ENCODE results near the gene SLC22A25. TPM values are rescaled to one million over a fixed set of nuclear protein-coding genes. Genes with fewer than 3 reads are reported as not detected.

Gene SLC22A25
- total RNA-seq, 1 donor from 2014 or later, result not detected

DNA sequence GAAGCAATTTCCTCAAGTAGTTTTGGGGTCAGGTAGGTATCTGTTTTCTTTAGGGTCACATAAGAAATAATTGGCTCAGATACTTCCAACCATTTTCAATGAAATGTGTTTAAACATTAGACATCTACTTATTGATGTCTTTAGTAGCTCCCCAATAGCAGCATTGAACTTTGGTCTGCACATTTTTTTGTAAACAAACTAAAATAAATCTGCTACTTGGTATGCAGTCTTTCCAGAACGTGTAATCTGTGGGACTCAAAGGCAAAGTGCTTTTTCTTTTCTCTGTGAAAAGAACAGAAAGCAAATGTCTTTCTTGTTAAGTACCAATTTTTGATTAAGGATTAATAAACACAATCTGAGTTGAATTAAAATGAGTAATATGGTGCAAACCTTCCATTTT lies 13.6 kb downstream of the SLC22A25 start:
- no peak overlapping the region for H3K4me3 ChIP-seq
- TF ChIP-seq, protein P1, sequence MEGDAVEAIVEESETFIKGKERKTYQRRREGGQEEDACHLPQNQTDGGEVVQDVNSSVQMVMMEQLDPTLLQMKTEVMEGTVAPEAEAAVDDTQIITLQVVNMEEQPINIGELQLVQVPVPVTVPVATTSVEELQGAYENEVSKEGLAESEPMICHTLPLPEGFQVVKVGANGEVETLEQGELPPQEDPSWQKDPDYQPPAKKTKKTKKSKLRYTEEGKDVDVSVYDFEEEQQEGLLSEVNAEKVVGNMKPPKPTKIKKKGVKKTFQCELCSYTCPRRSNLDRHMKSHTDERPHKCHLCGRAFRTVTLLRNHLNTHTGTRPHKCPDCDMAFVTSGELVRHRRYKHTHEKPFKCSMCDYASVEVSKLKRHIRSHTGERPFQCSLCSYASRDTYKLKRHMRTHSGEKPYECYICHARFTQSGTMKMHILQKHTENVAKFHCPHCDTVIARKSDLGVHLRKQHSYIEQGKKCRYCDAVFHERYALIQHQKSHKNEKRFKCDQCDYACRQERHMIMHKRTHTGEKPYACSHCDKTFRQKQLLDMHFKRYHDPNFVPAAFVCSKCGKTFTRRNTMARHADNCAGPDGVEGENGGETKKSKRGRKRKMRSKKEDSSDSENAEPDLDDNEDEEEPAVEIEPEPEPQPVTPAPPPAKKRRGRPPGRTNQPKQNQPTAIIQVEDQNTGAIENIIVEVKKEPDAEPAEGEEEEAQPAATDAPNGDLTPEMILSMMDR (IDR thresholded peaks at IDR 0.05), result no peak
- no peak for DNase-seq

GRCh38 chr11:63227521-63228107 lies 15.8 kb downstream of the SLC22A25 start:
- DNase-seq, result no peak
- no peaks in the 10 kb centered on the region for H3K36me3 ChIP-seq
- intact Hi-C loops (cut with DNase I), result no loop called here
- no peak for ATAC-seq
- H3K27ac ChIP-seq, result no peak overlapping the region
- H3K4me1 ChIP-seq, result no peaks in the 10 kb centered on the region
- no peaks in the 10 kb centered on the region for H3K9me3 ChIP-seq
- TF ChIP-seq, protein P1 (IDR thresholded peaks at IDR 0.05), result no peak
- no peaks in the 10 kb centered on the region for H3K27me3 ChIP-seq (ENCODE audit: low read depth)
- no peak overlapping the region for H3K4me3 ChIP-seq

More for the DNA sequence above, 13.6 kb downstream of the SLC22A25 start:
- H3K36me3 ChIP-seq, result no peaks in the 10 kb centered on the region
- H3K27me3 ChIP-seq (ENCODE audit: low read depth), result no peaks in the 10 kb centered on the region
- H3K4me1 ChIP-seq, result no peaks in the 10 kb centered on the region
- no peaks in the 10 kb centered on the region for H3K9me3 ChIP-seq
- ATAC-seq, result no peak
- intact Hi-C loops (cut with DNase I), result no loop called here
- no peak overlapping the region for H3K27ac ChIP-seq

GRCh38 chr11:63226488-63227114 lies 16.8 kb downstream of the SLC22A25 start:
- Histone ChIP-seq H3K4me3 (no peak overlapping the region), H3K4me1 (no peaks in the 10 kb centered on the region), H3K27ac (no peak overlapping the region), H3K36me3 (no peaks in the 10 kb centered on the region), H3K9me3 (no peaks in the 10 kb centered on the region), H3K27me3 (ENCODE audit: low read depth) (no peaks in the 10 kb centered on the region)
- ATAC-seq (no peak), DNase-seq (no peak)
- TF ChIP-seq, protein P1 (IDR thresholded peaks at IDR 0.05), result no peak
- intact Hi-C loops (cut with DNase I), result no loop called here

DNA sequence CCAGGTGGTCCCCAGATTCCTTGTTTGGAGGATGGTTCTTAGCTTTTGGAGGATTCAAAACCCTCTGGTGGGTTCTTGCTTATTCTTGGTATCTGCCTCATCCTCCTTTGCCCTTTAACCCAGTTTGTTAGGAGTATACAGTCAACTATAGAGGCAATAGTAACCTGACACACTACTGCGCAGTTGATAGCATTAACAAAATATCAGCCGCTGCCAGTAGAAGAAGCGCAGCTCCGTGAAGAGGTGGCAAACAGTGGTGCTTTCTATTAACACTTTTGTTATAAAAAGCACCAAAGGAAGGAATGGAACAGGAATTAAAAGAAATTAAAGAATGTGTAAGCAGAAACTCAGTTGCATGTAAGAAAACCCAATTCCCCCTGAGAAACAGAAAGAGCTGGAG lies 29.3 kb downstream of the SLC22A25 start:
- no peak overlapping the region for H3K27ac ChIP-seq
- no peaks in the 10 kb centered on the region for H3K27me3 ChIP-seq (ENCODE audit: low read depth)
- intact Hi-C loops (cut with DNase I), result loop anchor here (10.0 kb wide), 1 partner anchor 309 kb away; no protein-coding TSS in a partner anchor
- DNase-seq (no peak), ATAC-seq (no peak)
- no peak overlapping the region for H3K4me3 ChIP-seq
- H3K36me3 ChIP-seq, result no peaks in the 10 kb centered on the region
- TF ChIP-seq, protein P1 (IDR thresholded peaks at IDR 0.05), result no peak
- no peaks in the 10 kb centered on the region for H3K4me1 ChIP-seq
- no peaks in the 10 kb centered on the region for H3K9me3 ChIP-seq

DNA sequence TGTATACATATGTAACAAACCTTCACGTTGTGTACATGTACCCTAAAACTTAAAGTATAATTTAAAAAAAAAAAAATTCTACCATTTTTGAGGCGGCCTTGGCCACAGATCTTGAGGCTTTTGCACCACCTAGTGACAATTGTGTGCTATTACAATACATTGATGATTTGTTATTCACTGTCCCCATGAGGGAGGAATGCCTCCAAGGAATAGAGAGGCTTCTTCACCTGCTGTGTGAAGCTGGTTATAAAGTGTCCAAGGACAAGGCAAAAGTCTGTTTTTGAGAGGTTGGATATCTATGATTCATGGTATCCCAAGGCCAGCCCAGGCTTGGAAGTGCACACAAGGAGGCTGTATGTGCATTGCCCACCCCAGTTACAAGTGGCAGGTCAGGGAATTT lies 30.7 kb downstream of the SLC22A25 start:
- Histone ChIP-seq H3K4me1 (no peaks in the 10 kb centered on the region), H3K27me3 (ENCODE audit: low read depth) (no peaks in the 10 kb centered on the region), H3K36me3 (no peaks in the 10 kb centered on the region), H3K4me3 (no peak overlapping the region), H3K27ac (no peak overlapping the region), H3K9me3 (no peaks in the 10 kb centered on the region)
- TF ChIP-seq, protein P1 (IDR thresholded peaks at IDR 0.05), result peak; percentile 52
- no peak for ATAC-seq
- no peak for DNase-seq
- intact Hi-C loops (cut with DNase I), result loop anchor here (10.0 kb wide), 1 partner anchor 308 kb away; no protein-coding TSS in a partner anchor
